CD4-positive, alpha-beta T cell treated with Interleukin-15 for 1 hour (primary cell): Measurements from ENCODE around the gene MYOZ1.
A peak's percentile ranks its signal among the peaks of the same experiment; 100 is the strongest.
"Not testable (repeated sequence)": the region's sequence is repeated elsewhere in the genome, so short reads cannot be mapped to it uniquely, and the experiment has no call there.

Experiments used
- DNase-seq: peaks from one replicate; pipeline ENCODE4 v3.0.0-alpha.2; 2020

The MYOZ1 gene

DNA sequence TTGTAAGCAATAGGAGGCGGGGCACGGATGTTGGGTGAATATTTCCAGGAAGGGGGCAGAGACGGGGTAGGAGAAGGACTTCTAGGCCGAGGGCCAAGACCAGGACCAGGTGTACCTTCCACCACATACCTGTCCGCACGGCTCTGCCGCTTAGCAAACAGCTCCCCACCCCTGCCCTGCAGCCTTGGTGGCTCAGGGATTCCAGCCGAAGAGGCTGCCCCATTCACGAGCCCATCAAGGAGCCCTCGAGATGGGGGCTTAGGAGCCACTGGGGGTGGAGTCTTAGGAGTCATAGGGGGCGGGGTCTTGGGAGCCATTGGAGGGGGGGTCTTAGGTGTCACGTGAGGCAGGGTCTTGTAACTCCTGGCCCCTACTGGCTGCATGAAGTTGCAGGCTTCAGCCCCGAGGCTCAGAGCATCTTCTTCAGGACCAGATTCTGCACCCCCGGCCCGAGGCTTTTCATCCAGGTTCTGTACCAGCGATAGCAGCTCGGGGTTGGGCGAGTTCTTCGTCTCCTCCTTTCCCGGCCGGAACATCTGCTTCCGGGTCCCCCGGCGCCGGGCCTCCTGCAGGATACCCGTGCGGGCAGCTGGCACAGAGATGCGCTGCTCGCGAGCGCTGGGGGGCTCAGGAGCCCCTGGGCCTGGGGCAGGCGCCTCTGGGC lies 6.1 kb upstream of the MYOZ1 start:
- no peak for DNase-seq

DNA sequence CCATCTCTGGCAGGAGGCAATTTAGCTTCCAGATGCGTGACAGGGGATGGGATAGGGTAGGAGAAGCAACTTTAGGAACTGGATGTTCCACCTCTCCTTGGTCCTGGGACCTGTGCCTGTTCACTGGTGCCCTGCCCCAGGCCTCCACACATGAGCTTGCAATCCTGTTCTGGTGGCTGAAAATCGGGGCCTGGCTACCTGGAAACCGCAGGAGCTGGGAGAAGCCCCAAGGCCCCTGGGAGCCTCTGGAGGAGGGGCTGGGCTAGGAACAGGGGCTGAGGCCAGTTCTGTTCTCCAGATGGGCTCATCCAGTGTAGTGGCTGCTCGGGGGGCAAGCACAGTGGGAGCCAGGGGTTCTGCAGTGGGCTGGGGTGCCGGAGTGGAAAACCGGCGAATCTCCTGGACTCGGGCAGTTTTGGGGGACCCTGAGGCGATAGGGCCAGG lies 5.3 kb upstream of the MYOZ1 start:
- DNase-seq, result no peak

DNA sequence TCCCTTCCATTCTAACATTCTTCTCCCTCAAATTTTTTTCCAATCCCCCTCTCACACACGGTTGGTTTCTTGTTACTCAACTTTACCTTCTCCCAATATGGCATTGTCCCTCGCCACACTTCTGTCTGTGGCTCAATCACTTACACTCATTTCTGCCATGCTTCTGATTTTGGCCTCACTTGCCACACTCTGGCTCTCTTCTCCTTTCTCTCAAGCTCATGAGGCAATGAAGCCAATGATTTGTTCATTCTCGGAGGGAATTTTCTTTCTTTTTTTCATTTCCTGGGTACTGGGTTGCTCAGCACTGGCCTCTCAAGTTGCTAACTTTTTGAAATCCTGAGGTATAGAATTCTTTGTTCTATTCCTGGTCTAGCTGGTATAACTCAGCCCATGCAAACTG lies 4.0 kb upstream of the MYOZ1 start:
- no peak for DNase-seq

DNA sequence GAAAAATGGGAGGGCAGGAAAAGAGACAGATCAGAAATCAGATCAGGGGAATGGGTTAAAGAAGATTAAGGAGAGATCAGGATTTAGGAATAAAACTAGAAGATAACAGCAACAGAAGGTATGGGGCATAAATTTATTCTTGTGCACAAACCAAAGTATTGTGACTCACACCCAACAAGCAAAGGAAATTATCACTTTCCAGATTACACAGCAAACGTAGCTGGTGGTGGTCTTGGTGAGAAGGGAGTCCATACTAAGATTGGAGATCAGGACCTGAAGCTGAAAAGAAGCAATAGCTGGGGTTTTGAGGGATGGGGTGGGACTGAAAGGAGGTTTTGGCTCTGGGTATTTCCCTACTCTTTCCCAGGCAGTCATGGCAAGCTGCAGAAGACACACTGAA lies 3.5 kb upstream of the MYOZ1 start:
- DNase-seq, result no peak

DNA sequence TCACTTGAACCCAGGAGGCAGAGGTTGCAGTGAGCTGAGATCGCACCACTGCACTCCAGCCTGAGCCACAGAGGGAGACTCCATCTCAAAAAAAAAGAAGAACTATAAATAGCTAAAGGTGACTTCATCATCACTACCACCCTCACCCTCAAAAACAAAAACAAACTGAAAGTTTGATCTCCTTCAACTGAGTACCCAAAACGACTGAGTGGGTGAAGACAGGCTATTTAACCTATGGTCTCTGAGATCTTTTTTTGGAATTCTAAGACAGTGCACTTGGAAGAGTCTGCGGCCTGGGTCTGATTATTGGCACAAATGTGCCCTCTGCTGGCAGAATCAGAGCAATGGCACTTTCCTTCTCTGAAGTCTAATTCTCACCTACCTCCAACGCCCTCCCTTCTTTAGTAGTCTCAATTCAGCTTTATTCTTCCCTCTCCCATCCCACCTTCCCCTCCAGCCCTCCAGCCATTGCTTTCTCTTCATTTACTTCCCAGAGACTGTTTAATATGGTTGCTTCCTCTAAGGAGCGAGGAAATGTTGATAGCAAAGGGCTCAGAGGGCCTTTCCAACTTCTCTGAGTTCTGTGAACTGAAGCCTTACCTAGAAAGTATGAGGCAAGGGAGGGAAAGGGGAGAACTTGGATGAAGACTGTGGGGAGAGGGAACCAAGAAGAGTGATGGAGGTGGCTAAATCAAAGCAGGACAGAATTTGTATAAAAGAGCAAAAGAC lies 2.9 kb upstream of the MYOZ1 start:
- peak; percentile 61 for DNase-seq

DNA sequence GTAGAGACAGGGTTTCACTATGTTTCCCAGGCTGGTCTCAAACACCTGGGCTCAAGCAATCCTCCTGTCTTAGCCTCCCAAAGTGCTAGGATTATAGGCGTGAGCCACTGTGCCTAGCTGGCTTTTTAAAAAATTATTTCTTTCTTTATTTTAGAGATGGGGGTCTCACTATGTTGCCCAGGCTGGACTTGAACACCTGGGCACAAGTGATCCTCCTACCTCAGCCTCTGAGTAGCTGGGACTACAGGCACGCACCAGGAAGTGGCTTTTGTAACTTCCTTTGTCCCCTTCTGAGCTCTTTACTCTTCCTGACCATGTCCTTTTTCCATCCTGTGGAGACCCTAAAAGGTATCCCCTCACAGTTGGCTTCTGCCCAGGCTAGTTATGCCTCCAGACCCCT lies 2.1 kb upstream of the MYOZ1 start:
- DNase-seq, result no peak

DNA sequence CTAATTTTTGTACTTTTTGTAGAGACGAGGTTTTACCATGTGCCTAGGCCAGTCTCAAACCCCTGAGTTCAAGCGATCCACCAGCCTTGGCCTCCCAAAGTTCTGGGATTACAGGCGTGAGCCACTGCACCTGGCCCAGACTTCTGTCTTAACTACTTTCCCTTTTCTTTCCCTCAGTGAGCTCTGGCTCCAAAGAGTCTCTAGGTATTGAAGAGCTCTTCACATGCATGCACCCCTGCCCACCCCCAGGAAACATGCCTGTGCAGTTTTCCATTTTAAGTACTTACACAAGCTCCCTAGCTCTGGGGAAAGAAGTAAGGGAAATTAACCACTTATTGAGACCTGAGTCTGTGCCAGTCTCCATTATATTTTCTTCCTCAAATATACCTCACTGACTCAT lies 2.0 kb downstream of the MYOZ1 start:
- no peak for DNase-seq

DNA sequence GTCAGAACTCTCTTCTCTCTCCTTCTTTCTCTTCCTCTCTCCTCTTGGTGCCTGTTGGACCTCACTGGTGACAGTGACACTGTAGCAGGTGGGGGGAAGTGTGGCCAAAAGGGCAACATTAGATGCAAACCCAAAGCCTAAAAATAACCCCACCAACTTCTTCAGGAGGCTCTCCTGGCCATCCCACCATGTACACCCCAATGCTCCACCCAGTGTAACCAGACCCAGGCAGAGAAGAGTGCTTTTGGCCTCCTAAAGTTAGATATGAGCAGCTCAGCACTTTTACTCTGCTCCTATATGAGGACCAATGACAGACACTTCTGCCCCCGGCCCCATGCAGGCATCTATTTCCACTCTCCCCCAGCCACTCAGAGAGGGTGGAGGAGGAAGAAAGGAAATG lies 5.5 kb downstream of the MYOZ1 start:
- DNase-seq, result no peak

DNA sequence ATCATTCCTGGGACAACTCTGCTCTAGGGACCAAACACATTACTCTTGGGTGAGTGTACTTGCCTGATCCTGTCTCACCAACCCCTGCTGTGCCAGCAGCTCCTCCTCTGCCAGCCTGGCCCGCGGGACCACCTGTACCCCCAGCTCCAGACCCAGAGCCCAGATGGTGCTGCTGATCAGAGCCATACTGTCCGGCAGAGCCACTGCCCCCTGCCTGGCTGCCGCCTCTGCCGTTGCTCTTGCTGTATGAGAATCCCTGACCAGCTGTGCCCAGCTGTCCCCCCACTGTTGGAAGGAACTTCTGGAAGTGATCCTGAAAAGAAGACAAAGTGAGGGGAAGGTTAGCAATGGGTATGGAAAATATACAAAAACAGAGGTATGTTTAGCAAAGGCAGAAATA lies 6.9 kb downstream of the MYOZ1 start:
- DNase-seq, result no peak

DNA sequence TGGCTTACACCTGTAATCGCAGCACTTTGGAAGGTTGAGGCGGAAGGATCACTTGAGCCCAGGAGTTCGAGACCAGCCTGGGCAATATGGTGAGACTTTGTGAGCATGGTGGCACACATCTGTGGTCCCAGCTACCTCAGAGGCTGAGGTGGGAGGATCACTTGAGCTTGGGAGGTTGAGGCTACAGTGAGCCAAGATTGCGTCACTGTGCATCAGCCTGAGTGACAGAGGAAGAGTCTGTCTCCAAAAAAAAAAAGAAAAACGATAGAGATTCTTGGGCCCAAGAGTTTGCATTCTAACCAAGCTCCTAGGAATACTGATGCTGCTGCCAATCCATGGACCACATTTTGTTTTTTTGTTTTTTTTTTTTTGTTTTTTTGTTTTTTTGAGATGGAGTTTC lies 12.1 kb downstream of the MYOZ1 start:
- no peak for DNase-seq

DNA sequence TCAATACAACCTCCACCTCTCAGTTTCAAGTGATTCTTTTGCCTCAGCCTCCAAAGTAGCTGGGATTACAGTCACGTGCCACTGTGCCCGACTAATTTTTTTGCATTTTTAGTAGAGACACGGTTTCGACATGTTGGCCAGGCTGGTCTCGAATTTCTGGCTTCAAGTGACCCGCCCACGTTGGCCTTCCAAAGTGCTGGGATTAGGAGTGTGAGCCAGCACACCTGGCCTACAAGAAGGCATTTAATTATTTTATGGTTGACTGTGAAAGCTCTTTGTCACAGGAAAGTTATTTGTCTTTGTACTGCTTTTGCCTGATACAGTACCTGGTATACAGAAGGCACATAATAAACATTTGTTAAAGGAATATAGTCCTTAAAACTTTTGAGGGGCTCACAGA lies 12.9 kb downstream of the MYOZ1 start:
- no peak for DNase-seq

DNA sequence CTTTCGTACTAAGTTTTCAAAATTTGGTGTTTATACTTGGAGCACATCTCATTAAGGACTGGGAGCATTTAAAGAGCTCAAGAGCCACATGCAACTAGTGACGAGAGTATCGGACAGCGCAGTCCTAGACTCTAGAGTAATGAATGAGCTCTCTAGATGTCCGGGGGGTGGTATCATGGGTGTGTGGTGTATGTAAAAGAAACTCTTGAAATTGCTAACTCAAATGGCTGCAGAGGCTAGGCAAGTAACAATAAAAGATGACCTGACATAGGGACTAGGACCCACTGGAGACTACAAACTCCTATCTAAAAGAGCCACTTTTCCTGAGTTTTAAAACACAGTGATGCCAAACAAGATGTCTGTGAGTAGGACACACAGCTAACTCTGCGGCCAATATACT lies 14.0 kb downstream of the MYOZ1 start:
- no peak for DNase-seq

DNA sequence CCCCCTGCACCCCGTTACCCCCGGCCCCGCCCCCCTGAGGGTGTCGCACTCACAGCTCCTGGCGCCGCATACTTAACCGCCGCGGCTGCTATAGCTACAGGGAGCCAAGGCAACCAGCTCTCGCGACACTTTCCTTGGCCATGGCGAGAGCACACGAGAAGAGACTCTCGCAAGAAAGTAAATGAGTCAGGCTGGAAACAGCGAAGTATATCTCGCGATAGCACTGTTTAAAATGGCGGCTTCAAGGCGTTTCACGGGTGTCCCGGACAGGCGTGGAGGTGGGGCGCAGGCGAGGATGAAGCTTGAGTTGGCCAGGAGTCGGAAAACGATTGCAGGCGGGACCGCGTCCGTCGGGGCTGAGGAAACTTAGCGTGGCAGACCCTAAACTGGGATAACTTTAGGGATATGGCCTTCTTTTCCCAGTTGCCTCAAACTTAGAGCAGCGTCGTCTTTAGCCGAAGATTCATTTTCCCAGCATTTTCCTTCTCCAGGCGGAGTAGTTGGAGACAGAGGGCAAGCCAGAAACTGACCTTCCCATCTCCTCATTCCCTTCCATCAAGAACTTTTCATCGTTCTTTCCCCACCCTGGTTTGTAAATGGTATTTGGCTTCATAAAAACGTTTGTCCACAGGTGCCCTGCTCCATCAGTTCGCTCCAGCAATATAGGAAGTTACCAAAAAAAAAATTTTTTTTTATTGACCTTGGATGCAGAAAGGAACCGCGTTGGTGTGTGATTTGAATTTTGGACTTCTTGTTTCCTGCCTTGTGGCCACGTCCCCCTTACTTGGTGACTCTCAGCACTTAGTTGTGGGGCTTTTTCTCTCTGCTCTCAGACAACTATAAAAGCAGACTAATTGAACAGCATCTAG lies 15.2 kb downstream of the MYOZ1 start:
- DNase-seq, result peak; percentile 96

DNA sequence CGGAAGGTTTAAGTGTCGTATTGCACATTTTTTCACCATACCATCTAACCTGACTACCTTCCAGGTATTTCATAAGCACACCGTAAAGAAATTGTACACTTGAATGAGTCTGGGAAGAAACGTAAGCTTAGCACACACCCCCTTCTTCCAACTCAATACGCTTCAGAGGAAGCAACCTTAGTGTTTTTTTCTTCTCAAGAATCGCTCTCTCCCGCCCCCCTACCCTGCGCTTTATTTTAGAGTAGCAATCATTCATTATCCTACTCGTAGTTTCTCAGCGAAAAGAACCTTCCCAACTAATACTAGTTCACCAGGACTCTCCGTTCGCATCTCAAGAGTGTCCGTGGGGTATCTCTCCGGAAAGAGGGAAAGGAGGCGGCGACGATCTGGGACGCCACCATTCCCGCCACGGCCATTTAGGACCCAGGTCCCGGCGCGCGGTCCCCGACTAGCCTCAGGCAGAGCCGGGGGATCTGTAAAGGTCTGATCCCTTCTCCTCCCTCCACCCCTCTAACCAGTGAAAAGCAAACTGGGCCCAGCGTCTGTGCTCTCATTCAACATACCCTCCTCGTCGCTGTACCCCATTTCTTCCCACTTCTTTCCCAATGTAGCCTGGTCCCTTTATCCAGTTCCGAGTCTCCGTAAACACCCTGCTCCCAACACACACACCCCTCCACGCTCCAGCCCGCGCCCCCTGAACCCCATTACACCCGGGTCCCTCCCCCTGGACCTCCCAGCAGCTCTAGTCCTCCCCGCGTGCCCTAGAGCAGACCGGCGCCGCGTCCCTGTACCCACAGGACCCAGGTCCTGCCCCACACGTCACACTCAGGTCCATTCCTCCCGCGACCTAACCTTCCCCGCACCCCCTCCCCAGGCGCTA lies 16.0 kb downstream of the MYOZ1 start:
- DNase-seq, result no peak

DNA sequence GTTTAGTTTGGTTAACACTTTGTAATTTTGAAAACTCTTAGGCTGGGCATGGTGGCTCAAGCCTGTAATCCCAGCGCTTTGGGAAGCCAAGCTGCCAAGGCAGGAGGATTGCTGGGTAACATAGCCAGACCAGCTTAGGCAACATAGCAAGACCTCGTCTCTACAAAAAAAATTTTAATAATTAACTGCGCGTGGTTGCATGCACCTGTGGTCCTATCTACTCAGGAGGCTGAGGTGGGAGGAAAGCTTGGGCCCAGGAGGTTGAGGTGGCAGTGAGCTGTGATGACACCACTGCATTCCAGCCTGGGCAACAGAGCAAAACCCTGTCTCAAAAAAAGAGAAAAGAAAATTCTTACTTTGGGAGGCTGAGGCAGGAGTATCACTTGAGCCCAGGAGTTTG lies 18.2 kb downstream of the MYOZ1 start:
- no peak for DNase-seq

DNA sequence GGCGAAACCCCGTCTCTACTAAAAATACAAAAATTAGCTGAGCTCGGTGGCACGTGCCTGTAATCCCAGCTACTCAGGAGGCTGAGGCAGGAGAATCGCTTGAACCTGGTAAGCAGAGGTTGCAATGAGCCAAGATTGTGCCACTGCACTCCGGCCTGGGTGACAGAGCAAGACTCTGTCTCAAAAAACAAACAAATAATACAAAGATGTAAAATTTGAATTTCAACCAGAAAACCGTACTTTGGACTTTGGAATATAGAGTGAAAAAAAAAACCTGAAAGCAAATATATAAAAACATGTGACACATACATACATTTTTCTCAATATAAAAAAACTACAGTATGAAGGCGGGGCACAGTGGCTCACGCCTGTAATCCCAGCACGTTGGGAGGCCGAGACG lies 20.3 kb downstream of the MYOZ1 start:
- DNase-seq, result not testable (repeated sequence)

DNA sequence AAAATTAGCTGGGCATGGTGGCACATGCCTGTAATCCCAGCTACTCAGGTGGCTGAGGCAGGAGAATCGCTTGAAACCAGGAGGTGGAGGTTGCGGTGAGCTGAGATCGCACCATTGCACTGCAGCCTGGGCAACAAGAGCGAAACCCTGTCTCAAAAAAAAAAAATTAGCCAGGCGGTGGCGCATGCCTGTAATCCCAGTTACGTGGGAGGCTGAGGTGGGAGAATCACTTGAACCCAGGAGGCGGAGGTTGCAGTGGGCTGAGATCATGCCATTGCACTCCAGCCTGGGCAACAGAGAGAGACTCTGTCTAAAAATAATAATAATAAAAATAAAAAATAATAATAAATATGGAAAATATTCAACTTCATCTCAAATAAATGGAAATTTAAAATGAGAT lies 24.1 kb downstream of the MYOZ1 start:
- not testable (repeated sequence) for DNase-seq

DNA sequence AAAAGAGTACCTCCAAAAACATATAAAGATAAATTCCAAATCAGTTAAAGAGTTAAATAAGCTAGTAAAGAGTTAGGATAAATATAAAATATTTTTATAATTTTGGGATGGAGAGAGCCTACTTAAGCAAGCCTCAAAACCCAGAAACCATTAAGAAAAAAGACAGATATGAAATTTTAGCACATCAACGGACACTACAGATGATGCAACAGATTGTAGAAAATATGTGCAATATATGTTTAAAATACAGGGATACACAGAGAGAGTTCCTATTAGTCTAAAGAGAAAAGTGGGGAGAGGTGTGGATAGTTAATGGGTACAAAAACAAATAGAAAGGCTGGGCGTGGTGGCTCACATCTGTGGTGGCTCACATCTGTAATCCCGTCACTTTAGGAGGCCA lies 26.6 kb downstream of the MYOZ1 start:
- DNase-seq, result no peak

DNA sequence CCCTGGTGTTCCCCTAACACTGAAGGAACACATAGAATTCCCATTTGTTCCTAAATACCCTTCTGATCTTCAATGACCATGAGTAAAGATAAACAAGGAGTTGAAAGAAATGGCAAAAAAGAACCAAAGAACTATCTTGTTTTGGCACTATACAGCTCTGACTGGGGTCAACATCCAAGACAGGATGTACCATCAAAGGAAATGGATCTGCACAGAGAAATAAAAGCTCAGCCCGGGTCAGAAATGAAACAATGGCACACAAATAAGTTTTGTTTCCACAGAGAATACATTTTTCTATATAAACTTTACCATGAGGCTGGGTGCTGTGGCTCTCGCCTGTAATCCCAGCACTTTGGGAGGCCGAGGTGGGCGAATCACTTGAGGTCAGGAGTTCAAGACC lies 32.2 kb downstream of the MYOZ1 start:
- DNase-seq, result no peak

DNA sequence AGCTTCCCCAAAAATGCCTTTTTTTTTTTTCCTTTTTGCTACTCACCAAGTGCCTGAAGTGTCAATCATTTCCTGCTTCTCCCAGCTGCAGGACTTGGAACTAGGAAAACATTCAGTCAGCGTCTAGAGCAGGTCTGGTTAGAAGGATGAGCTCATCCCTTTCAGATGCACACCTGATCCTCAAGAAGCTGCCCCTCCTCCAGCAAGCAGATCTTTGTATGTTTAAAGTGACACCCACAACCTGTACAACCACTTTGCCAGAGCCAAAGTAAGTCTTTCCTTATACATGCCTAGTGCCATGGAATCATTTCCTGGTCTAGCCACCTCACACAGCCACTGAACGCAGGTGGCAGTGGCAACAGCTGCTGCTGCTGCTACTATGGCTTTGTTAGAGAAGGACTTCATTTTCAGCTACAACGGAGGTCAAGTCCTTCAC lies 39.8 kb downstream of the MYOZ1 start:
- no peak for DNase-seq

DNA sequence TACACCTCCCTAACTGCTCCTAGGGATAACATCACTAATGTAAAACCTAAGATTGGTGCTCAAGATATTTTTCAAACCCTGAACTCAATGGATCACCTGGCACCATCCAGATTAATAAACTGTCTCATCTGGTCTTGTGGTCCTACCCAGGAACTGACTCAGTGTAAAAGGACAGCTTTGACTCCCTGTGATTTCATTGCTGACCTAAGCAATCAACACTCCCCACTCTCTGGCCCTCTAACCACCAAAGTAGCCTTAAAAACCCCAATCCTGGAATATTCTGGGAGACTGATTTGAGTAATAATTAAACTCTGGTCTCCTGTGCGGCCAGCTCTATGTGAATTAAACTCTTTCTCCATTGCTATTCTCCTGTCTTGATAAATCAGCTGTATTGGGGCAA lies 43.9 kb downstream of the MYOZ1 start:
- DNase-seq, result no peak

DNA sequence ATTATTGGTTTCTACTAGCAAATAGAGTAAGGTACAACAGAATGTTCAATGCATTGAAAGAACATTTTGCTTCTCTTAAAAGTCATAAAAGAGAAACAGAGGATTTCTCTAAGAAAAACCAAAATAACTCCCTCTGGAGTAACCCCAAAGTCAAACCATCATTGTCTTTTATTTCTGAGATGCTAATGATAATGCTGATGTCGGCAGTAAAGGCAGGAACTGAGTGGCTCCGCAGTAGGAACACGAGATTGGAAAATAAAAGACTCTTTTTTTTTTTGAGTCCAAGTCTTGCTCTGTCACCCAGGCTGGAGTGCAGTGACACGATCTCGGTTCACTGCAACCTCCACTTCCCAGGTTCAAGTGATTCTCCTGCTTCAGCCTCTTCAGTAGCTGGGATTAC lies 47.5 kb downstream of the MYOZ1 start:
- DNase-seq, result no peak

DNA sequence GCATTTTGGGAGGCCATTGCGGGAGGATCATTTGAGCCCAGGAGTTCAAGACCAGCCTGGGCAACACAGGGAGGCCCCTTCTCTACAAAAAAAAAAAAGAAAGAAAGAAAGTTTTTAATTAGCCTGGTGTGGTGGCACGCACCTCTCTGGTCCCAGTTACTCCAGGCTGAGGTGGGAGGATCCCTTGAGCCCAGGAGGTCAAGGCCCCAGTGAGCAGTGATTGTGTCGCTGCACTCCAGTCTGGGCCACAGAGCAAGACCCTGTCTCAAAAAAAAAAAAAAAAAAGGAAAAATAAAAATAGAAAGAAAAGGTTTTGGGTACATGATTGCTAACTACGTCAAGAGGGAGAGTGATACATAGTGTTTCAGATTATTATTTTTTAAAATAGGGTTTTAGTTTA lies 48.2 kb downstream of the MYOZ1 start:
- DNase-seq, result no peak
